ENCODE data around the gene PCDH15. TPM values are rescaled to one million over a fixed set of nuclear protein-coding genes. Genes with fewer than 3 reads are reported as not detected.

PCDH15 gene
- total RNA-seq, 6 donors from 2014 or later: 0.59 to 1.9 (median 1.1) TPM

DNA sequence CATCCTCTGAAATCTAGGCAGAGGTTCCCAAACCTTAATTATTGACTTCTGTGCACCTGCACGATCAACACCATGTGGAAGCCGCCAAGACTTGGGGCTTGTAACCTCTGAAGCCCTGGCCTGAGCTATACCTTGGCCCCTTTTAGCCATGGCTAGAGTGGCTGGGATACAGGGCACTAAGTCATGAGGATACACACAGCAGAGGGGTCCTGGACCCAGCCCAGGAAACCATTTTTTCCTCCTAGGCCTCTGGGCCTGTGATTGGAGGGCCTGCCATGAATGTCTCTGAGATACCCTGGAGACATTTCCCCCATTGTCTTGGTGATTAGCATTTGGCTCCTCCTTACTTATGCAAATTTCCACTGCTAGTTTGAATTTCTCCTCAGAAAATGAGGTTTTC, 743.7 kb downstream of the PCDH15 start:
- H3K27ac ChIP-seq: no peak overlapping the region
- H3K36me3 ChIP-seq: no peaks in the 10 kb centered on the region
- H3K4me3 ChIP-seq: no peak overlapping the region
- no peaks in the 10 kb centered on the region for H3K27me3 ChIP-seq
- 83 to 100% methylated on average over 2 of the region's 2 CpGs for WGBS, 2 donors
- no peak for DNase-seq
- TF ChIP-seq EP300 (IDR thresholded peaks at IDR 0.05) (no peak), POLR2AphosphoS5 (IDR thresholded peaks at IDR 0.05) (no peak), POLR2A (IDR thresholded peaks at IDR 0.05) (no peak), CTCF (IDR thresholded peaks at IDR 0.05) (no peak)
- no peaks in the 10 kb centered on the region for H3K4me1 ChIP-seq
- H3K9me3 ChIP-seq: no peaks in the 10 kb centered on the region
- ATAC-seq (ENCODE audit: low FRiP score in 2 of 2): no peak

DNA sequence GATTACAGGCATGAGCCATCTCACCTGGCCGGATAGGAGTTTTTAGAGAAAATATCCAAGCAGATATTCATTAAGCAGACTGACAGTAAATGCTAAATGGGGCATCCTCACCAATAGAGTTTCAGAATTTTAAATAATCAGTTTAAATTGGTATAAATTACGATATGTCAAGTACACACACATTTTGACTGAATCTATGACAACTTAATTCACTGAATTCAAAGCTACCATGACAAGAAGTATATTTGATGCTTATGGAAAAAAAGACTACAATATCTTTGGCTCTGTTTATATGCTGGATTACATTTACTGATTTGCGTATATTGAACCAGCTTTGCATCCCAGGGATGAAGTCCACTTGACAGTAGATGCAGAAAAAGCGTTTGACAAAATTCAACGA, 774.7 kb downstream of the PCDH15 start:
- no peak overlapping the region for H3K4me3 ChIP-seq
- no peak overlapping the region for H3K27ac ChIP-seq
- ATAC-seq (ENCODE audit: low FRiP score in 2 of 2) (no peak), DNase-seq (no peak)
- no peaks in the 10 kb centered on the region for H3K4me1 ChIP-seq
- no peaks in the 10 kb centered on the region for H3K27me3 ChIP-seq
- TF ChIP-seq CTCF (IDR thresholded peaks at IDR 0.05) (no peak), POLR2A (IDR thresholded peaks at IDR 0.05) (no peak), EP300 (IDR thresholded peaks at IDR 0.05) (no peak), POLR2AphosphoS5 (IDR thresholded peaks at IDR 0.05) (no peak)
- no peaks in the 10 kb centered on the region for H3K9me3 ChIP-seq
- no peaks in the 10 kb centered on the region for H3K36me3 ChIP-seq
- 82 to 92% methylated on average over 5 of the region's 5 CpGs for WGBS, 2 donors

GRCh38 chr10:54011117-54011516, 789.9 kb downstream of the PCDH15 start:
- Histone ChIP-seq H3K36me3 (no peaks in the 10 kb centered on the region), H3K27me3 (no peaks in the 10 kb centered on the region), H3K9me3 (no peaks in the 10 kb centered on the region), H3K4me1 (no peaks in the 10 kb centered on the region), H3K4me3 (no peak overlapping the region), H3K27ac (no peak overlapping the region)
- 67 to 100% methylated on average over 1 of the region's 1 CpG for WGBS, 2 donors
- DNase-seq (no peak), ATAC-seq (ENCODE audit: low FRiP score in 2 of 2) (no peak)
- no peak for TF ChIP-seq CTCF (IDR thresholded peaks at IDR 0.05)
- TF ChIP-seq POLR2AphosphoS5 (IDR thresholded peaks at IDR 0.05): no peak
- no peak for TF ChIP-seq POLR2A (IDR thresholded peaks at IDR 0.05)
- TF ChIP-seq EP300 (IDR thresholded peaks at IDR 0.05): no peak

DNA sequence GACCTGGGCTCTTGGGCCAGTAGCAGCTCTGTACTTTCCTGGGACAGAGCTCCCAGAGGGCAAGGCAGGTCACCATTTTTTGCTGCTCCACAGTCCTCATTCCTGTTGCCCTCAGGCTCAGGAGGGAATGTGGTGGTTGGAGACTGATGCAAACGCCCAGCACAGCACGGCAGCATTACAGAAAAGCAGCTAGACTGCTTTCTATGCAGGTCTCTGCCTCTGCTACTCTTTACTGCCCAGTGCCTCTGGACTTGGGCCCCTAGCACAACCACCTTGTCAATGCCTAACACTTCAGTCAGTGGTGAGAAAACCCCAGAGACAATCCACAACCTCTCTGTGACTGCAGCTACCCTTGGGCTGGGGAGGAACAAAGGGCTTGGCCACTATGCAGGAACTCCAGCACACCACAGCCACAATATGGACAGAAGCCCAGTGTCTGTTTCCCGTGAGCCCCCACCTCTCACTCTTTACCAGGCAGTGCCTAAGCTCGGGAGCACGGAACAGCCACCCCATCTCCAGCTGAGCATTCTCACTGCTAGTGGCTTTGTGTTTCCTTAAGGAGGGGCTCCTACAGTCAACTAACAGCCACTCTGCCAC, 790.6 kb downstream of the PCDH15 start:
- DNase-seq: no peak
- Histone ChIP-seq H3K36me3 (no peaks in the 10 kb centered on the region), H3K4me1 (no peaks in the 10 kb centered on the region), H3K4me3 (no peak overlapping the region), H3K27me3 (no peaks in the 10 kb centered on the region), H3K27ac (no peak overlapping the region), H3K9me3 (no peaks in the 10 kb centered on the region)
- no peak for TF ChIP-seq EP300 (IDR thresholded peaks at IDR 0.05)
- TF ChIP-seq POLR2A (IDR thresholded peaks at IDR 0.05): no peak
- TF ChIP-seq POLR2AphosphoS5 (IDR thresholded peaks at IDR 0.05): no peak
- TF ChIP-seq CTCF (IDR thresholded peaks at IDR 0.05): no peak
- 80 to 85% methylated on average over 5 of the region's 5 CpGs for WGBS, 2 donors
- no peak for ATAC-seq (ENCODE audit: low FRiP score in 2 of 2)

GRCh38 chr10:54009672-54010071, 791.4 kb downstream of the PCDH15 start:
- DNase-seq (no peak), ATAC-seq (ENCODE audit: low FRiP score in 2 of 2) (no peak)
- Histone ChIP-seq H3K27ac (no peak overlapping the region), H3K36me3 (no peaks in the 10 kb centered on the region), H3K4me1 (no peaks in the 10 kb centered on the region), H3K27me3 (no peaks in the 10 kb centered on the region), H3K9me3 (no peaks in the 10 kb centered on the region), H3K4me3 (no peak overlapping the region)
- TF ChIP-seq POLR2A (IDR thresholded peaks at IDR 0.05) (no peak), EP300 (IDR thresholded peaks at IDR 0.05) (no peak), CTCF (IDR thresholded peaks at IDR 0.05) (no peak), POLR2AphosphoS5 (IDR thresholded peaks at IDR 0.05) (no peak)
- 86 to 92% methylated on average over 2 to 3 of the region's 3 CpGs for WGBS, 2 donors
